ENCODE measurements around the gene C1orf122. TPM values are rescaled to one million over a fixed set of nuclear protein-coding genes. Genes with fewer than 3 reads are reported as not detected.
"Not testable (repeated sequence)": the region's sequence is repeated elsewhere in the genome, so short reads cannot be mapped to it uniquely, and the experiment has no call there.

The C1orf122 gene
- total RNA-seq: 10.0 TPM
- 59.2 TPM for polyA plus RNA-seq

DNA sequence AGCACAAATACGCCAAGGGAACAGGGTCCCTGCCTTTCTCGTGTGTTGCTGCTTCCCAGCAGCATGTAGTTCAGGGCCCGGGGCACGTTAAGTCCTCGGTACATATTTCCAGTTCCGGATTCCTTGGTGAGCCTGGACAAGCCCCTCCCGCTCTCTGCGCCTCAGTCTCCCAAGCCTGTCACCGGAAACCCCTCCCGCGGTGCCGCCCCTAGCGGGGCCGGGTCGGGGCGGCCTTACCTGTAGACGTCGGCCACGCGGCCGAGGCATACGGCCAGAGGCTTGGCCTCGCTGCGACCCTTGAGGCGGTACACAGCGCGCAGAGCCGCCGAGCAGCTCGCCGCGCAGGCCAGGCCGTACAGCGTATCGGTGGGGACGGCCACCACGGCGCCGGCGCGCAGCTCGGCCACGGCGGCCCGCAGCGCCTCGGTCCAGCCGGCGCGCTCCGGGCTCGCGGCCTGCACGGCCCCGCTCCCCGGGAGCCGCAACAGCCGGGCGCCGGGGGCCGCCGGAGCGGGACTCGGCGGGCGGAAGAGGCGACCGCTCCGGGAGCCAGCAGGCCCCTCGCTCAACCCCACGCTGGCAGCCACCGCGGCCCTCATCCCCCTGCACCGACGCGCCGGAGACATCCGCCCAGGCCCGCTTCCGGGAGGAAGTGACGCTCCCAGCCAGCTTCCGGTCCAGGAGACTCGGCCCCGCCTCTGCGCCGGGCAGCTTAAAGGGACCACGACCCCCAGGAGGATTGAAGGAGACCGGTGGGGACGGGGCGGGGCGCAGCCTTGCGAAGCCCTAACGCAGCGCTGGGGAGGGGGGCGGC is at the start of gene C1orf122, which contains the start of gene YRDC:
C1orf122 (plus strand) TSS at position 236 of the 814 bp plus-strand sequence. CDS start 615 bp downstream, outside the sequence.
YRDC (minus strand) TSS at position 654 of the 814 bp plus-strand sequence; CDS start at position 626, 28 bp downstream.
- peak; percentile 87 for DNase-seq (ENCODE audit: extremely low spot score)
- Histone ChIP-seq H3K36me3 (ENCODE audit: insufficient read depth) (peaks cover 9% of the 10 kb centered on the region), H3K27ac (ENCODE audit: low read depth) (peak within 1 kb of the TSS; percentile 91), H3K4me3 (ENCODE audit: low read depth, low read length) (peak within 1 kb of the TSS; percentile 99), H3K4me1 (ENCODE audit: insufficient read depth) (no peaks in the 10 kb centered on the region)
- under 1% methylated on average over 95 of the region's 95 CpGs for WGBS

- no peak overlapping the region for H3K27ac ChIP-seq (ENCODE audit: low read depth)
- DNase-seq (ENCODE audit: extremely low spot score): no peak
- no peak overlapping the region for H3K4me3 ChIP-seq (ENCODE audit: low read depth, low read length)
- no peaks in the 10 kb centered on the region for H3K4me1 ChIP-seq (ENCODE audit: insufficient read depth)
- H3K36me3 ChIP-seq (ENCODE audit: insufficient read depth): no peaks in the 10 kb centered on the region
- 79% methylated on average over 2 of the region's 2 CpGs for WGBS
Observed at GRCh38 chr1:37759451-37759850, 48.1 kb upstream of the C1orf122 start.

- H3K36me3 ChIP-seq (ENCODE audit: insufficient read depth): no peaks in the 10 kb centered on the region
- H3K27ac ChIP-seq (ENCODE audit: low read depth): no peak overlapping the region
- no peaks in the 10 kb centered on the region for H3K4me1 ChIP-seq (ENCODE audit: insufficient read depth)
- H3K4me3 ChIP-seq (ENCODE audit: low read depth, low read length): no peak overlapping the region
- no peak for DNase-seq (ENCODE audit: extremely low spot score)
- 49% methylated on average over 68 of the region's 68 CpGs for WGBS
Observed at GRCh38 chr1:37761416-37762095, 46.0 kb upstream of the C1orf122 start.

GRCh38 chr1:37762516-37762915 is 45.1 kb upstream of the C1orf122 start:
- no peak overlapping the region for H3K27ac ChIP-seq (ENCODE audit: low read depth)
- no peaks in the 10 kb centered on the region for H3K4me1 ChIP-seq (ENCODE audit: insufficient read depth)
- no peak for DNase-seq (ENCODE audit: extremely low spot score)
- H3K4me3 ChIP-seq (ENCODE audit: low read depth, low read length): no peak overlapping the region
- no peaks in the 10 kb centered on the region for H3K36me3 ChIP-seq (ENCODE audit: insufficient read depth)
- 72% methylated on average over 2 of the region's 2 CpGs for WGBS

DNA sequence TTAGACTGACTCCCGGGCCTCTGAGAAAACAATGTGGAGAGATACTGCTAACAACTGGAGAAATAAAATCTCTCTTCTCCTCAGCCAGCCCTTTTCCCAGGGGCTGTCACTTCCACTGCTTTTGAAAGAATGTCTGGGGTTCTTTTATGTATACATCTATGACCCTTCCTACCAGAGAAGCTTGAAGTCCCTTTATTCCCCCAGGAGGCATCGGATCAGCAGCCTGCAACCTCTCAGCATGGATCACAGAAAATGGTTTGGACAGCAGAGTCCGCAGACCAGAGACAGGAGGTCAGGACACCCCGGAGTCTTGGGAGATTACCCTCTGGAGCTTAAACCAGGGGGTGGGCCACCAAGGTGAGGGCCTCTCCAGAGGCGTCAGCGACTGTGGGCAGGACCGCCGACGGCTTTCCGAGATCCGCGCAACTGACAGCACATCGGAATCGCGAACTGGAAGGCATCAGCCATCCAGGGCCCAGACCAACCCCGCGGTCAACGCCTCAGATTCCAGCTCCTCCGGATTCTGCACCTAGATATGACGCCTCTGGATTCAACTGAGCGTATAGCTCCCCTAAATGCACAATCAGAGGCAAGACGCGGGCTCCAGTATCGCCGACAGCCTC is 43.7 kb upstream of the C1orf122 start:
- no peaks in the 10 kb centered on the region for H3K4me1 ChIP-seq (ENCODE audit: insufficient read depth)
- no peak overlapping the region for H3K27ac ChIP-seq (ENCODE audit: low read depth)
- no peak for DNase-seq (ENCODE audit: extremely low spot score)
- H3K4me3 ChIP-seq (ENCODE audit: low read depth, low read length): no peak overlapping the region
- no peaks in the 10 kb centered on the region for H3K36me3 ChIP-seq (ENCODE audit: insufficient read depth)
- 24% methylated on average over 25 of the region's 25 CpGs for WGBS

DNA sequence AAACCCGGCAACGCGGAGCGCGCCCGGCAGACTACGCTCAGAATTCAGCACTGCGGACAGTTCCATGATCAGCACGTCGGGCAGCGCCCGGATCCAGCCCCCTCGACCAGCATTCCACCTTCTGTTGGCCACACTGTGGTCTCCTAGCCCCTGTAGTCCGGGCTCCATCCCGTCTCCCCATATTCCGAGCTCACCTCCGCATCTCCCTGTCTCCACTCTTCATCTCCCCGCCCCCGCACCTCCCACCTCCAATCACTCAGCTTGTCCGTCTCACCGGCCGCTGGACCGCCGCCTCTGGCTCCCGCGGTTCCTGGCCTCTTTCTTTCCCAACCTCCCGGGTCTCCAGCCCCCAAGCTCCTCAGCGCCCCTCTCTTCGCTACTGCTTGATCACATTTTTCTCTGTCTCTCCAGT is 43.2 kb upstream of the C1orf122 start:
- Histone ChIP-seq H3K36me3 (ENCODE audit: insufficient read depth) (no peaks in the 10 kb centered on the region), H3K4me3 (ENCODE audit: low read depth, low read length) (no peak overlapping the region), H3K27ac (ENCODE audit: low read depth) (no peak overlapping the region), H3K4me1 (ENCODE audit: insufficient read depth) (no peaks in the 10 kb centered on the region)
- DNase-seq (ENCODE audit: extremely low spot score): no peak
- WGBS: 3% methylated on average over 29 of the region's 29 CpGs

DNA sequence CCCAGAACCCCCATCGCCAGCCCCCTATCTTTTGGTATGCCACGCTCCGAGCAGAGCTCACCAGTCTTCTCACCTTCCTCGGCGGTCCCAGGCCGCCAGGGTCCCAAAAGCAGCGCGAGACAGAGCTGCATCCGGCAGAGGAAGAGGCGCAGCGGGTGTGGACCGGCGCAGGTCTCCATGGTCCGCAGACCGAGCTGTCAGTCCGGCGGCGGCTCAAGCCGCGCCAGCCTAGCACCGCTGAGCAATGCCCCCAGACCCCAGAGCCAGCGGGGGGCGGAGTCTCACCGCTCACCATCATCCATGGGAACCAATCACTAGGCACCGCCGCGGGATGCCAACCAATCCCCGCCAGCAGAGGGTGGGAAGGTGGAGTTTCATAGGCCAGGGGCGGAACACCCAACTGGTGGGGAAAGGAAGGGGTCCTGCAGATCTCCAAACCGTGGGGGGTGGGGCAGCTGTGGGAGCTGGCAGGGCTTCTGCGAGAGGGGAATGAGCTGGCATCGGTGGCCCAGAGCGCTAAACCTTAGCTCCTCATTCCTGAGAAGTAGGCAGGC is 42.6 kb upstream of the C1orf122 start, which contains the start of gene EPHA10:
EPHA10 (minus strand) TSS at position 233 of the 554 bp plus-strand sequence; CDS start at position 179, 54 bp downstream.
- Histone ChIP-seq H3K4me1 (ENCODE audit: insufficient read depth) (no peaks in the 10 kb centered on the region), H3K36me3 (ENCODE audit: insufficient read depth) (no peaks in the 10 kb centered on the region), H3K27ac (ENCODE audit: low read depth) (no peak within 1 kb of the TSS), H3K4me3 (ENCODE audit: low read depth, low read length) (no peak within 1 kb of the TSS)
- whole genome bisulfite sequencing: 2% methylated on average over 33 of the region's 33 CpGs
- DNase-seq (ENCODE audit: extremely low spot score): peak; percentile 14

GRCh38 chr1:37765916-37766664 is 41.5 kb upstream of the C1orf122 start:
- WGBS: 6% methylated on average over 27 of the region's 27 CpGs
- no peaks in the 10 kb centered on the region for H3K4me1 ChIP-seq (ENCODE audit: insufficient read depth)
- no peak overlapping the region for H3K4me3 ChIP-seq (ENCODE audit: low read depth, low read length)
- DNase-seq (ENCODE audit: extremely low spot score): no peak
- no peaks in the 10 kb centered on the region for H3K36me3 ChIP-seq (ENCODE audit: insufficient read depth)
- H3K27ac ChIP-seq (ENCODE audit: low read depth): no peak overlapping the region

DNA sequence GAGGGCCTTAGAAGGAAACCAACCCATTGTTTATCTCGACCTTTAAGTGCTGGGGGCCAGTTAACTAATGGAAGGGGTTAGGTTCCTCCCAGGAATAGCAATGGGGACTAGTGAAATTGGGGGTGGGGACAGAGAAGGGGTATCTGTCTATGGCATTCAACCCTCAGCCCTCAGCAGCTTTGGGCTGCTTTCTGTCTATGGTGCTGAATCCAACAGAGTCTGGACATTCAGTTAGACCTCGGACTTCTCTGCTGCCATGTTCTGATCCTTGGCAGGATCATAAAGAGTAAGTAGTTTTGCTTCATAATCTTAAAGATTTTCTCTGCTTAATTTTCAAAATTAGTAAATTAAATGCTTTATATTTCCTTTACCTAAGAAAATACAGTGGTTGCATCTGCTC is 40.1 kb upstream of the C1orf122 start:
- DNase-seq (ENCODE audit: extremely low spot score): no peak
- H3K4me1 ChIP-seq (ENCODE audit: insufficient read depth): no peaks in the 10 kb centered on the region
- WGBS: 8% methylated on average over 2 of the region's 2 CpGs
- H3K4me3 ChIP-seq (ENCODE audit: low read depth, low read length): no peak overlapping the region
- H3K27ac ChIP-seq (ENCODE audit: low read depth): no peak overlapping the region
- no peaks in the 10 kb centered on the region for H3K36me3 ChIP-seq (ENCODE audit: insufficient read depth)

GRCh38 chr1:37771440-37771839 is 36.1 kb upstream of the C1orf122 start:
- H3K36me3 ChIP-seq (ENCODE audit: insufficient read depth); H3K27ac ChIP-seq (ENCODE audit: low read depth); H3K4me1 ChIP-seq (ENCODE audit: insufficient read depth); H3K4me3 ChIP-seq (ENCODE audit: low read depth, low read length); DNase-seq (ENCODE audit: extremely low spot score): not testable (repeated sequence)

GRCh38 chr1:37776946-37777516 is 30.6 kb upstream of the C1orf122 start:
- WGBS: 71% methylated on average over 4 of the region's 4 CpGs

GRCh38 chr1:37778654-37779053 is 28.9 kb upstream of the C1orf122 start:
- no peaks in the 10 kb centered on the region for H3K36me3 ChIP-seq (ENCODE audit: insufficient read depth)
- 87% methylated on average over 3 of the region's 3 CpGs for WGBS
- H3K27ac ChIP-seq (ENCODE audit: low read depth): no peak overlapping the region
- DNase-seq (ENCODE audit: extremely low spot score): no peak
- no peak overlapping the region for H3K4me3 ChIP-seq (ENCODE audit: low read depth, low read length)
- H3K4me1 ChIP-seq (ENCODE audit: insufficient read depth): no peaks in the 10 kb centered on the region

More at GRCh38 chr1:37776946-37777516, 30.6 kb upstream of the C1orf122 start:
- Histone ChIP-seq H3K36me3 (ENCODE audit: insufficient read depth) (no peaks in the 10 kb centered on the region), H3K4me3 (ENCODE audit: low read depth, low read length) (no peak overlapping the region), H3K4me1 (ENCODE audit: insufficient read depth) (no peaks in the 10 kb centered on the region), H3K27ac (ENCODE audit: low read depth) (no peak overlapping the region)
- no peak for DNase-seq (ENCODE audit: extremely low spot score)
